Natural killer cell (primary cell): ENCODE data around the gene IL1A. TPM values are rescaled to one million over a fixed set of nuclear protein-coding genes. Genes with fewer than 3 reads are reported as not detected.

ENCODE experiments used
- ATAC-seq, 3 donors: fragments of 150-1000 bp in 2 of 3; fragments of 200-7000 bp in 1 of 3; cut with Tn5 transposase; 1 replicate in 1 of 3; 2 replicates in 2 of 3; pipeline ENCODE4 v1.10.0; 2021; ENCODE audit warnings: mild to moderate bottlenecking in 2 of 3, moderate library complexity in 2 of 3
- DNase-seq, 2 donors: peaks; one replicate each; pipeline versions ENCODE4 v3.0.0 to v3.0.0-alpha.2; 2013 to 2021; ENCODE audit warnings: mixed read lengths in 1 of 2
- H3K27ac ChIP-seq: one replicate; pipeline ENCODE4 v1.5.1; 2013; ENCODE audit warnings: mild to moderate bottlenecking, low read length
- H3K27me3 ChIP-seq: one replicate; pipeline ENCODE4 v1.6.1; 2013; ENCODE audit warnings: low read length; ENCODE audit not compliant: control insufficient read depth, insufficient read depth
- H3K36me3 ChIP-seq: one replicate; pipeline ENCODE4 v1.6.1; 2013; ENCODE audit warnings: low read length; ENCODE audit not compliant: control insufficient read depth, insufficient read depth
- H3K4me1 ChIP-seq: one replicate; pipeline ENCODE4 v1.6.1; 2013; ENCODE audit warnings: low read length; ENCODE audit not compliant: control insufficient read depth, insufficient read depth
- H3K4me3 ChIP-seq: one replicate; pipeline ENCODE4 v1.5.1; 2013; ENCODE audit warnings: low read length
- H3K9me3 ChIP-seq: one replicate; pipeline ENCODE4 v1.6.1; 2013; ENCODE audit warnings: low read length; ENCODE audit not compliant: control insufficient read depth, insufficient read depth
- H3K27ac Mint-ChIP-seq, 2 donors: one replicate each; pipeline ENCODE4 v1.8.0; 2022; ENCODE audit warnings: mild to moderate bottlenecking in 2 of 2, mixed read lengths in 2 of 2, moderate library complexity in 1 of 2
- H3K27me3 Mint-ChIP-seq, 2 donors: one replicate each; pipeline ENCODE4 v1.8.0; 2022; ENCODE audit warnings: low read depth in 2 of 2, mixed read lengths in 2 of 2
- H3K36me3 Mint-ChIP-seq: one replicate; pipeline ENCODE4 v1.8.0; 2022; ENCODE audit warnings: mixed read lengths
- H3K4me1 Mint-ChIP-seq, 2 donors: one replicate each; pipeline ENCODE4 v1.8.0; 2022; ENCODE audit warnings: mixed read lengths in 2 of 2
- H3K4me3 Mint-ChIP-seq: one replicate; pipeline ENCODE4 v1.8.0; 2022; ENCODE audit warnings: mild to moderate bottlenecking, moderate library complexity, mixed read lengths
- H3K9me3 Mint-ChIP-seq, 2 donors: one replicate each; pipeline ENCODE4 v1.8.0; 2022; ENCODE audit warnings: mixed read lengths in 2 of 2
- WGBS: methylation state at CpG from one replicate; pipeline ENCODE4 v1.1.7; 2013; ENCODE audit warnings: missing lambda C conversion rate; ENCODE audit not compliant: insufficient coverage; 5-methylcytosine and 5-hydroxymethylcytosine counted together
- intact Hi-C: fragments of 100-400 bp; cut with micrococcal nuclease; formaldehyde crosslinking; loops from one replicate; pipeline ENCODE4 v1.14.2; 2022
- total RNA-seq, 4 donors: library from RNA; stranded (reverse); fragments of 120-200 nt in 1 of 4; gene quantifications; one replicate each; pipeline versions ENCODE4 v1.2.3 to v1.2.4, GENCODE V29; 2013 to 2022
- TF ChIP-seq, protein P1 (sequence below): fragments of 200-600 bp; IDR thresholded peaks from one replicate; pipeline ENCODE4 v1.8.0; 2022; ENCODE audit warnings: antibody characterized with exemption

The IL1A gene
- total RNA-seq, 3 donors from 2014 or later (not counting 1 experiment from before 2014, with no cell fraction given), result 0.45 to 1.6 TPM; not detected in 1

DNA sequence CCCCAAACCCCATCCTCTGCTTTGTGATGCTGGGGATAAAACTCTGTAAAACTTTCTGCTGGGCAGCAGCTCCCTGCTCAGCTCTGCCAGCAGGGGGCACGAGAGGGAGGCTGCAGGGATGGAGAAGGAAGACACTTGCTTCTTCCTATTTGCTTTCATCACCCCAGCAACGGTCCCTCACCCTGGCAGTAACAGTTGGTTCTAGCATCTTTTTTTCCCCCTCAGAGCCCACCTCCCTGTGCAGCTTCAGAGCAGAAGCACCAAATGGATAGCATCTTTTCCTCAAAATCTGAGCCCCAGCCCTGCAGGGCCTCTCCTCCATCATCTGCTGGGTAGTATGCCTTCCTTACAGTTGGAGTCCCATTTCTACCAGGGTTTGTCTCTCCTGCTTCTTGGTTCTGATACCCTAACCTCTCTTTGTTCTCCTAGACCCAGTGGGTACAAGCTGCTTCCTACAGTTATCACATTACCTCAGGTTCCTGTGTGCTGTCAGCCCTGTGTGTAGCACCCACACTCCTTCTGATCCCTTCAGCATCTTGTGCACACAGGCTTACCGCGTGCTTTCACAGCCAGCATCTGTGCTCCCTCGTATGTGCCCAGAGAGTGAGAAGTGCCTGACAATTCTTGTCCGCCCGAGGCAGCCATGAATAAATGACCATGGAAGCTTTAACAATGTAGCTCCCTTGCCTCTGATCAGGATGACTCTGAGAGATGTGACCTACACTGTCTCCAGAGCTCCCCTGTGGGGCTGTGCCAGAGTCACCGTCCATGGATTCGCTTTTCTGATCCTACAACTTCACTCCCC is 34.3 kb downstream of the IL1A start:
- peak; percentile 93 to 98 (median 96) for ATAC-seq
- DNase-seq, result peak; percentile 75 to 89
- intact Hi-C loops, result loop anchor here (1.0 kb wide), 3 partner anchors 135 to 208 kb away; no protein-coding TSS in a partner anchor
- no peaks in the 10 kb centered on the region for H3K9me3 Mint-ChIP-seq
- peak overlapping the region; percentile 1 for H3K27ac ChIP-seq
- no peaks in the 10 kb centered on the region for H3K36me3 Mint-ChIP-seq
- H3K4me1 ChIP-seq, result peaks cover 9% of the 10 kb centered on the region
- H3K4me1 Mint-ChIP-seq, result peaks cover 10 to 21% of the 10 kb centered on the region in 2 donors
- H3K27ac Mint-ChIP-seq, result peak overlapping the region; percentile 77 to 91
- TF ChIP-seq, protein P1, sequence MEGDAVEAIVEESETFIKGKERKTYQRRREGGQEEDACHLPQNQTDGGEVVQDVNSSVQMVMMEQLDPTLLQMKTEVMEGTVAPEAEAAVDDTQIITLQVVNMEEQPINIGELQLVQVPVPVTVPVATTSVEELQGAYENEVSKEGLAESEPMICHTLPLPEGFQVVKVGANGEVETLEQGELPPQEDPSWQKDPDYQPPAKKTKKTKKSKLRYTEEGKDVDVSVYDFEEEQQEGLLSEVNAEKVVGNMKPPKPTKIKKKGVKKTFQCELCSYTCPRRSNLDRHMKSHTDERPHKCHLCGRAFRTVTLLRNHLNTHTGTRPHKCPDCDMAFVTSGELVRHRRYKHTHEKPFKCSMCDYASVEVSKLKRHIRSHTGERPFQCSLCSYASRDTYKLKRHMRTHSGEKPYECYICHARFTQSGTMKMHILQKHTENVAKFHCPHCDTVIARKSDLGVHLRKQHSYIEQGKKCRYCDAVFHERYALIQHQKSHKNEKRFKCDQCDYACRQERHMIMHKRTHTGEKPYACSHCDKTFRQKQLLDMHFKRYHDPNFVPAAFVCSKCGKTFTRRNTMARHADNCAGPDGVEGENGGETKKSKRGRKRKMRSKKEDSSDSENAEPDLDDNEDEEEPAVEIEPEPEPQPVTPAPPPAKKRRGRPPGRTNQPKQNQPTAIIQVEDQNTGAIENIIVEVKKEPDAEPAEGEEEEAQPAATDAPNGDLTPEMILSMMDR, result peak; percentile 99
- no peaks in the 10 kb centered on the region for H3K36me3 ChIP-seq
- H3K9me3 ChIP-seq, result no peaks in the 10 kb centered on the region
- no peaks in the 10 kb centered on the region for H3K27me3 Mint-ChIP-seq
- no peak overlapping the region for H3K4me3 ChIP-seq
- H3K27me3 ChIP-seq, result no peaks in the 10 kb centered on the region
- WGBS, result 58% methylated on average over 9 of the region's 9 CpGs
- H3K4me3 Mint-ChIP-seq, result peak overlapping the region; percentile 46

DNA sequence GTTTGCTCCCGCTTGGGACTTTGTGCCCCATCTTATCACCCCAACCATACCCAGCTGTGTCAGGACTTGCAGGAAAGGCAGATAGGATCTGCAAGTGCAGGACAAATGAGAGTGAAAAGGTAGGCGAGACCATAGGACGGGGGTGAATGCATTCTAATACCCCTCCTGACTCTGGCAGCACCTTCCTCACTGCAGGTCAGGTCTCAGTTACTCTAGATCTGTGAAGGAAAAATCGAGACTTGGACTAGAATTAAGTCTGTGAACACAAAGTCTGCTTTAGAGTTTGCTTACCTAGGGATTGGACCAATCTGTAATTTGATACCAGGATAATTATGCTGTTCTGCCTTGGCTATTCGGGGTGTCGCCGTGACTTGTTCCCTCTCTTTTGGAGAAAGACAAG is 43.8 kb downstream of the IL1A start:
- Histone ChIP-seq H3K36me3 (no peaks in the 10 kb centered on the region), H3K4me3 (no peak overlapping the region), H3K9me3 (no peaks in the 10 kb centered on the region), H3K27ac (no peak overlapping the region), H3K27me3 (no peaks in the 10 kb centered on the region), H3K4me1 (no peaks in the 10 kb centered on the region)
- WGBS, result 98% methylated on average over 6 of the region's 7 CpGs
- TF ChIP-seq, protein P1, result no peak
- intact Hi-C loops, result no loop called here
- no peaks in the 10 kb centered on the region for H3K9me3 Mint-ChIP-seq
- no peak overlapping the region for H3K4me3 Mint-ChIP-seq
- ATAC-seq (no peak), DNase-seq (no peak)
- no peaks in the 10 kb centered on the region for H3K4me1 Mint-ChIP-seq
- no peak overlapping the region for H3K27ac Mint-ChIP-seq
- H3K27me3 Mint-ChIP-seq, result no peaks in the 10 kb centered on the region
- H3K36me3 Mint-ChIP-seq, result no peaks in the 10 kb centered on the region

DNA sequence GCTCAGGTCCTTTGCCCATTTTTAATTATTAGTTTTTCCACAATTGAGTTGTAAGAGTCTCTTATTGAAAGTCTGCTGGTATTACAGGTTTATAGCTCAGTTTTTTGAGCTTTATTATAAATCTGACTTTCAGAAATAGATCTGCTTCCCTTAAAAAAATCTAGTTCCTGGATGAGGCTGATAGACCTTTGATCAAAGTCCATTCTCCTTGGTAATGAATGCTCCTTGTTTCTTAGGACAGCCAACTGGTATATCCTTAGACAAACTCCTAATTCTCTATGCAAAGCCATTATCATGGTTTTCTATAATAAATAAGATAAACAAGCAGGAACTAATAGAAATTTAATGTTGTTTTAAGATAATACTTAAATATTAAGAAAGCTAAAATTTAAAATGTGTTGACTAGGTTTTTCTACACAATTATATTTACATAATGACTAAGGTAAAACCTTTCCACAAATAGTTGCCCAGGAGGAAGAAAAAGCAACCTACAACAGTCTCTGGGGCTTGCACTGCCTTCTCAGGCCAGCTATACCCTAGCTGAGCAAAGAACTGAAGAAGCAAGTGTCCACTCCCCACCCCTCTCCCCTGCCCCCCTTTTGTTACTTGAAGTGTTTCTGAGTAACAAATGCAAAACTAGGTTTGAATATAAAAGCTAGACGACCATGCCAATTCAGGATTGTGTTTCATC is 46.6 kb downstream of the IL1A start:
- WGBS, result no CpG with 5 or more reads among the region's 1 CpG
- H3K9me3 Mint-ChIP-seq, result no peaks in the 10 kb centered on the region
- no peaks in the 10 kb centered on the region for H3K4me1 ChIP-seq
- no peaks in the 10 kb centered on the region for H3K36me3 ChIP-seq
- no peaks in the 10 kb centered on the region for H3K27me3 Mint-ChIP-seq
- intact Hi-C loops, result no loop called here
- DNase-seq, result no peak
- no peaks in the 10 kb centered on the region for H3K4me1 Mint-ChIP-seq
- H3K9me3 ChIP-seq, result no peaks in the 10 kb centered on the region
- H3K4me3 Mint-ChIP-seq, result no peak overlapping the region
- no peak overlapping the region for H3K27ac ChIP-seq
- TF ChIP-seq, protein P1, result no peak
- H3K27ac Mint-ChIP-seq, result no peak overlapping the region
- no peaks in the 10 kb centered on the region for H3K27me3 ChIP-seq
- no peak for ATAC-seq
- H3K36me3 Mint-ChIP-seq, result no peaks in the 10 kb centered on the region
- H3K4me3 ChIP-seq, result no peak overlapping the region
